NCI-H2196 (cell line): ENCODE data around the gene DPEP1.
"Not testable (repeated sequence)": the region's sequence is repeated elsewhere in the genome, so short reads cannot be mapped to it uniquely, and the experiment has no call there.

Experiments
- DNase-seq: peaks from one replicate; lab custom pipeline; 2025; ENCODE audit not compliant: unreplicated experiment; lab: John Stamatoyannopoulos, UW

Gene DPEP1

GRCh38 chr16:89618109-89618998 is 4.9 kb downstream of the DPEP1 start:
- DNase-seq: no peak

- no peak for DNase-seq
Observed at GRCh38 chr16:89619840-89620239, 6.4 kb downstream of the DPEP1 start.

DNA sequence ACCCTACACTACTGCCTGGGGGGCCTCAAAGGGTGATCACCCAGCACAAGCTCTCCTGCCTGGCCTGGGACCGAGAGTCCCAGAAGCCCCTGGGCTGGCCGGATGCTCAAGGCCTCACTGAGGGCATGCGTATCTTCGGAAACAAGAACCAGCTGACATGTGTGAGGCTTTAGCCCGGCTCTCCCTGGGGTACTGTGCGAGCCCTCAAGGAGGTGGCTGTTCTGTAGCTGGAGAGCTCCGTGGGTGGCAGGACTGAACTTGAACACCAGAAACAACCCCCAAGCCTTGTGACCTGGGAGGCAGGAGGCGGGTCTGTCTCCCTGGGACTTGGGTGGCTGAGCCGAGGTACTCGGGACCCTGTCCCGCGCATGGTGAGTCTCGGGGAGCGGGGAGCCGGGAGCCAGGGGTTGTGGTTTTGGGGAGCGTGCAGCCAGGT is 7.0 kb downstream of the DPEP1 start:
- no peak for DNase-seq

DNA sequence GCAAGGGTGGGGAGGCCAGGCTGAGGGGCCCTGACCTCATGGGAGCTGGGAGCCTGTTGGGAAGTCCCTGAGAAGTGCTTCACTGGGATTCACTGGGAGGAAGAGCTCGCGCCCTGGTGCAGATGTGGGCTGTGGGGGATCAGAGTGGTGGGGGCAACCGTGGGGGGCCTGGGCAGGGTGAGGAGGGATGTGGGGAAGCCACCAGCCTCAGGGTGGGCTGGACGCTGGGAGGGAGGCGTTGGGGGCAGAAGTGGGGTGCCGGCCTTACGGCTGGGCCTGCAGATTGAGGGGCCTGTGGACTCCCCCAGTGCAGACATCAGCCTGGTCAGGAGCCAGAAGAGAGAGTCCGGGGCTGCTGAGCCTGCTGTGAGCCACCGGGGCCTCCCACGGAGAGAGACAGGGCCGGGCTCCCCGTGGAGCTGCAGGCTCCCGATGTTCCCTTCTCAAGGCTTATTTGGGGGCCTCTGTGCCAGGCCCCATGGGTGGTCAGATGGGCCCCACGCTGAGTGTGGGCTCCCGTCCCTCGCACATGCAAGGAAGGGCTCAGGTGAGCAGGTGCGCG is 7.8 kb downstream of the DPEP1 start:
- no peak for DNase-seq

DNA sequence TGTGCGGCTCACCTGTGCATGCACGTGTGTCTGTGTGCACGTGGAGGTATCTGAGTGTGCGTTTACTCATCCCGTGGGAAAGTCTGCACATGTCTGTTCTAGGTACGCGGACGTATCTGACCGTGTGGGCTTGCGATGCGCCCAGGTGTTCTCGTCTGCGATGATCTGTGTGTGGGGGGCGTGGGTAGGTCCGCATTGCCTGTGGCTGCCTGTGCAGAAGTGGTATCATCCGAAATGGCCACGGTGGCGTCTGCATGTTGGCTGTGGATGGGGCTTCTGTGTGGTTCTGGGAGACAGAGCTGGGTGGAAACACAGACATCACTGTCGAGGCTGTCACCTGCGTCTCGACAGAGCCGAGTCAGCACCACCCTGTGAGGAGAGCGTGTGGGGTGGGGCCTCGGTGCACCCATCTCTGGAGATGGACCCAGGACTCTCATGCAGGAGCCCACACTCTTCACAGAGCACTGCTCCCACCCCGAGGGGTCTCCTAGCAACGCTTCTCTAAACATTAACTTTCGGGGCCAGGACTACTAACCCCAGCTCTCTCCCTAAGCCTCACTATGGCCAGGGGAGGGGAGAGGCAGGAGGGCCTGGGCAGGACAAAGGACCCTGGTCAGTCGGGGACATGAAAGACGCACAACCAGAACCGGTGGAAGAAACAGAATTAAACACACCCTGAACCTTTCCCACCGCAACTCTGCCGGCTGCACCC is 8.4 kb downstream of the DPEP1 start:
- no peak for DNase-seq

- DNase-seq: no peak
Observed at GRCh38 chr16:89623511-89624261, 10.2 kb downstream of the DPEP1 start.

- DNase-seq: no peak
Observed at GRCh38 chr16:89624777-89625761, 11.6 kb downstream of the DPEP1 start.

DNA sequence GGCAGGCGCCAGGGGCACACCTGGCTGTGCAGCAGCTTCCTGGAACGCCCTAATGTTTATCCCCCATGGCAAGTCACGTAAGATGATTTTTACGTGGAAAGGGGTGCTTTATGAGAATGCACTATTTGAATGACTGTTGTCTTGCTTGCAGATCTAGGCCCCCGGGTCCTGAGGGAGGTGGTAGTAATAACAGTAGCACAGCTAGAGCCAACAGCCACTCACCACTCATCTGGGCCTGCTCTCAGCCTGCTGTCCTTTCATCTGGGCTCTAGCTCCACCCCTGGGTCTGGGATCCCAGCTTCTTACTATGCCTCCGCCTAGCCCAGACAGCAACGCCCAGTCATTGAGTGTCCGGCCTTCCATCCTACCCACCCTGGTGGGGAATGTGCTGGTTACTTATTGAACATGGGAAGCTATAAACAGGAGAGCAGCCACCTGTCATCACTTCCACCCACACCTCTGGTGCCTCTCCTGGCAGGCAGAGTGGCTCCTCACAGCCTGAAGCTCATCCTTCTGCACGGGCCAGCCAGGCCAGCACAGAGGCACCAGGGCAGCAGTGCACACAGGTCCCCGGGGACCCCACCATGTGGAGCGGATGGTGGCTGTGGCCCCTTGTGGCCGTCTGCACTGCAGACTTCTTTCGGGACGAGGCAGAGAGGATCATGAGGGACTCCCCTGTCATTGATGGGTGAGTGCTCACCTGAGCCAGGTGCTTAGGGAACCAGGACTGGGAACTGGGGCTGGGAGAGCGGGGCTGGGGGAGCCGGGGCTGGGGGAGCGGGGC is 16.6 kb downstream of the DPEP1 start:
- DNase-seq: no peak

GRCh38 chr16:89633064-89633631 is 19.7 kb downstream of the DPEP1 start:
- DNase-seq: no peak

DNA sequence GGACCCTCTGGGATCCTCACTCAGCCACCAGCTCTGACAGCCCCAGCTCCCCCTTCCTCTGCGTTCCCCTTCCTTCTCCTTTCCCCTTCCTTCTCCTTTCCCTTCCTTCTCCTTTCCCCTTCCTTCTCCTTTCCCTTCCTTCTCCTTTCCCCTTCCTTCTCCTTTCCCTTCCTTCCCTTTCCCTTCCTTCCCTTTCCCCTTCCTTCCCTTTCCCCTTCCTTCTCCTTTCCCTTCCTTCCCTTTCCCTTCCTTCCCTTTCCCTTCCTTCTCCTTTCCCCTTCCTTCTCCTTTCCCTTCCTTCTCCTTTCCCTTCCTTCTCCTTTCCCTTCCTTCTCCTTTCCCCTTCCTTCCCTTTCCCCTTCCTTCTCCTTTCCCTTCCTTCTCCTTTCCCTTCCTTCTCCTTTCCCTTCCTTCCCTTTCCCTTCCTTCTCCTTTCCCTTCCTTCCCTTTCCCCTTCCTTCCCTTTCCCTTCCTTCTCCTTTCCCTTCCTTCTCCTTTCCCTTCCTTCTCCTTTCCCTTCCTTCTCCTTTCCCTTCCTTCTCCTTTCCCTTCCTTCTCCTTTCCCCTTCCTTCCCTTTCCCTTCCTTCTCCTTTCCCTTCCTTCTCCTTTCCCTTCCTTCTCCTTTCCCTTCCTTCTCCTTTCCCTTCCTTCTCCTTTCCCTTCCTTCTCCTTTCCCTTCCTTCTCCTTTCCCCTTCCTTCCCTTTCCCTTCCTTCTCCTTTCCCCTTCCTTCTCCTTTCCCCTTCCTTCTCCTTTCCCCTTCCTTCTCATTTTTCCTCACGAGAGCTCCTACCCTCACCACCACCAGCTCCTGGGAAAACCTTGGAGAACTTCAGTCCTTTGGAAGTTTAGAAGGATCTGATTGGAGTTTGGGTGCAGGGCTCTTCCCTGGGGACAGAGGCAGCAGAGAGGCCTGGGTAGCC is 21.3 kb downstream of the DPEP1 start:
- not testable (repeated sequence) for DNase-seq

DNA sequence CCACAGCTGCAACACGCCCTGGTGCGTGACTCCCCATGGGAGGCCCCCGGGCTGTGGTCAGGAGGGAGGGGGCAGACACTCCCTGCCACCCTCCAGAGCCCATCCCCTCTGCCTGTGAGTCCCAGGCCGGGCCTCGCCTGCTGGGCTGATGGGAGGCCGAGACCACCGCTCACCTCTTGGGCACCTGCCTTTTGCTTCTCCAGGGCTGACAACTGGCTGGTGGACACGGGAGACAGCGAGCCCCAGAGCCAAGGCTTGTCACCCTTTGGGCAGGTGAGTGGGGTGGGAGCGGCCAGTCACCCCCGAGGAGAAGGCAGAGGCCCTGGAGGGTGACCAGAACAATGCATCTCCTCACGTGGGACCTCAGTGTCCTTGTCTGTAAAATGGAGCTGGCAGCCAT is 23.2 kb downstream of the DPEP1 start:
- no peak for DNase-seq

- DNase-seq: no peak
Observed at GRCh38 chr16:89637379-89637778, 23.9 kb downstream of the DPEP1 start.

- no peak for DNase-seq
Observed at GRCh38 chr16:89638455-89638854, 25.0 kb downstream of the DPEP1 start.

GRCh38 chr16:89639385-89639784 is 25.9 kb downstream of the DPEP1 start:
- no peak for DNase-seq

GRCh38 chr16:89641458-89642119 is 28.1 kb downstream of the DPEP1 start:
- DNase-seq: no peak

DNA sequence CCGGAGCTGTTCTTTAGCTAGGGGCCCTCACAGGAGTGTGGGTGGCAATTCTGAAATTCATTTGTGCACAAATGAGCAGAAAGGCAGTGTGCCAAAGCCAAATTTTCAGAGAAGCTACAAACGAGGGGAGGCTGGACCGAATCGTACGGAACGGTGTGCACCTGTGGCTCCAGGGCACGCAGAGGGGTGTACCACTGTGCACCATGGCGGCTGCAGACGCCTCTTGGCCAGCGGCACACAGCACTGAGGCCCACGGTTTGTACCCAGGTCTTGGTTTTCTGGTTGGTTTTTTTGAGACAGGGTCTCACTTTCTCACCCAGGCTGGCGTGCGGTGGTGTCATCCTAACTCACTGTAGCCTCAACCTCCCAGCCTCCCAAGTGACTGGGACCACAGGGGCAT is 29.1 kb downstream of the DPEP1 start:
- DNase-seq: no peak

- DNase-seq: no peak
Observed at GRCh38 chr16:89643769-89644300, 30.4 kb downstream of the DPEP1 start.
